NOMO-1 (cell line): Measurements from ENCODE around the gene C1QTNF3.
"Not testable (repeated sequence)": the region's sequence is repeated elsewhere in the genome, so short reads cannot be mapped to it uniquely, and the experiment has no call there.

ENCODE experiments used
- DNase-seq, 2 experiments: peaks; one replicate each; lab custom pipeline; 2025; ENCODE audit not compliant: unreplicated experiment in 2 of 2; lab: John Stamatoyannopoulos, UW

Gene C1QTNF3

DNA sequence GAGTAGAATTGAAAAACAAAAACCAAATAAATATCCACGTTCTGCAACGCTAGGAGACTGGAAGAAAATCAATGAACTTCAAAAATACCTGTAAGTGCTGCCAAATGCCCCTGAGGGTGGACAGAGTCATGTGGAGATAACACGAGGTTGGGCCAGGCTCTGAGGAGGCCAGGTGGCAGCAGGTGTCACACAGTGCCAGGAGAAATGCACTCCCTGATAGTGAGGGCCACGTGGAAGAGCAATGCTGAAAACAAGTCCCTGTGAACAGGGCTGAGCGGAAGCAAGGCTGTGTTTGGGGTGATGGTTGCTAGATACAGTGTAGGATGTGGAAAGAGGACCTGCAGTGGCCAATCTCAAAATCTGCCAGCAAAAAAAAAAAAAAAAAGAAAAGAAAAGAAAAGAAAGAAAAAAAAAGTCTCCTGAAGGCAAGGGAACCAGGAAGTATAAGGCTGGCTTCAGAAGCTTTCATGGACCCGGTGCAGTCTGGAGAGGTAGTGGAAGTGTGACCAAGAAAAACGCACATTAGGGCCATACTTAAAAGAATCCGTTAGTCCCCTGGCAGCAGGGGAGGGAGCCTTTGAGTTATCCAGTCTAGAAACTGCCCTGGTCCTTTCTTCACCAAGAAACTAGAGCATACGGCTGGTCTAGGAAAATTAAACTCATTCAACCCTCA, 16.8 kb downstream of the C1QTNF3 start:
- DNase-seq = no peak

DNA sequence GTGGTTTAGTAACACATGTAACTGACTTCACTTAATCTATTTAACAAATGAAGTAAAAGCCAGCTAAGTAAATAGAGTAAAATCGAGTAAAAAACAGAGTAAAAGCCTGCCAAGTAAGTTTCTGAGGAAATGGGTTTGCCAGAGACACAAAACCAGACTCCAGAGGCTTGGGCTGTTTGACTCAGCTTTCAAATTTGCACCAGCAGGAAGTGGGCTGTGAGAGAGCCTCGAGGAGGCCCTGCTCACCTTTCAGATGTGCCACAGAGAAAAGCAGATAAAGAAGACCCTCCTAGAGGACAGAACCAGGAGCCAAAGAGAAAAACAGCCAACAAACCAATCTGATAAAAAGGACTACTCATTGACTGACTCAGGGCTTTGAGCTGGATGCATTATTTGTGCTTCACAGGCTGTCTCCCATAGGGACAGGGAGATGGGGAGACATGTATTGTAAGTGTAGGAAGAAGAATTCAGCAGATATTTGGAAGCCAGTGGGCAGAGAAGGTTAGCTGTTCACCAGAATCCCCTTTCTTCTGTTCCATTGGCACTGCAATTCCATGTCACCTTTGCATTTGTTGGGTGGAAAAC, 20.8 kb downstream of the C1QTNF3 start:
- no peak for DNase-seq

DNA sequence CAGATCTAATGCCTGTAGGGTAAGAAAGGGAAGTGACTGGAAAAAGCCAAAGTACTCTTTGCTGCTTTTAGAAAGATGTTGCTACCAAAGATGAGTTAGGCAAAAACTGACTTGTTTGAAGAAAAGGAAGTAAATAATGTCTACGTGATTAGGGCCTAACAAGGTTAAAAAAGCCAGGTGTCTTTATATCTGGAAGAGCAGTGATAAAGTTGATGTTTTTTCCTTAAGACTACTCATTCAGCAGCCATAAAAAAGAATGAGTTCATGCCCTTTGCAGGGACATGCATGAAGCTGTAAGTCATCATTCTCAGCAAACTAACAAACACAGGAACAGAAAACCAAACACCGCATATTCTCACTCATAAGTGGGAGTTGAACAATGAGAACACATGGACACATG, 21.7 kb downstream of the C1QTNF3 start:
- peak; percentile 31 to 39 for DNase-seq

DNA sequence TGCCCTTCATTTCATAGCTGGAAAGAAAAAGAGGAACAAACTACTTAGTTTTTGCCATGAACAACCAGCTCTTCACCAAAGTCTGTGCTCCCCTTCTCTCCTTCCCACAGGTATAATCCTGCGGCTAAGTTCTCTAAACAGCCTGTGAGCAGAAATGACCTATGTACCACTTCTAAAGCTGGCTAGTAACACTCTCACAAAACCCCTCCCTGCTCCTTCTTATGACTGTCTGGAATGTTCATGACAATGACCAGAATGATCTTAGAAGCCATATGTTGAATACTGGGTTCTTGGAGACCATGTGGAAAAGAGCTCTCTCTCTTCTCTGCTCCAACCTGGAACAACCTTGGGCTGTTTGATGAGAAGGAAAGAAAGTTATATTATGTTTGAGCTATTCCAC, 22.3 kb downstream of the C1QTNF3 start:
- DNase-seq = no peak

DNA sequence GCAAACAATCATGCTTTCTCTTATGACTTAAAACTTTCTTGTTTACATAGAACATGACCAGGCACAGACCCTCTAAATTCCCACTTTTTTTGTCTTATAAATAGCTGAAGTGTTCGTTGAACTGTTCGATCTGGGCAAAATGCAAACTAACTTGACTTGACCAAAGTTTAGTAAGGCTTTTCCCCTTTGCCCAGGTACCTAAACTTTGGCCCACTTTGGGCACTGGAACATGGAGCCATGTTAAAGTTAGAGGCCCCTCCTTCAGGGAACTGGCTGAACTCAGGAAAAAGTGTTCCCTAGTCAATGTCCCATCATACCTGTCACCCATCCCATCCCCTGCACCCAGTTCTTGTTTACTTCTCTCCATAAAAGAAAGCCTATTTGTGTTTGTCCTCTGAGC, 25.8 kb downstream of the C1QTNF3 start:
- DNase-seq = no peak

DNA sequence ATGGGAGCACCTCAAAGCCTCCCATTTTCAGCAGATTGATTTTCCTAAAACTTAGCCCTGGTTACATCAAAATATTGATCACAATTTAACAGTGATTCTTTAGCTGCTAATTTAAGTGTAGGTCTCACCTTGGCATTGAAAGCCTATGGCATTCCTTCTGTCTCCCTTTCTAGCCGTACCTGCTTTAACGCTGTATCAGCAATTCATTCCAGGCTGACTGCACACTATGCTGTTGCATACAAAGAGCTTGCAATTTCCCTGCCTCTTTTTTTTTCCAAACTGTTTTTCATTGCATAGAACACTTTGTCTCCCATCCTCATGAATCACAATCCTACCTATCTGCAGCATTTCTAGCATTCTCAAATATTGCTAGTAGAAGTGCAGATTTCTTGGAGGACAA, 26.3 kb downstream of the C1QTNF3 start:
- no peak for DNase-seq

DNA sequence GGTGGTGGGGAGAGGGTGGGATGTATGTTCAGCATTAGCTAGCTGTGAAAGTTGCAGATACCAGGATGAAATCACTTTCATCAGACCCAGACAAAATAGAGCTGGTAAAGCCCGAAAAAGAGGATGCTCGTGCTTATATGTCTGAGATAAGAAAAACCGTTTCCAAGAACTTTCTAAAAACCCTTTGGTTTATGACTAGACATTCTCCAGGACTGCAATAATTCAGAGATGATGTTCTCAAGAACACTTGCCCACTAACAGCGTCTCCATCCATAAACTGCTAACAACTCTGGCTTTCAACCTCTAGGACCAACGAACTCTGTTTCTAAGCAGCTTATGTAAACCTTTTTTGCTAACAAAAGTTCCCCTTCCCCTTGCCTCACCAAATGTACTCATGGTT, 26.8 kb downstream of the C1QTNF3 start:
- DNase-seq = no peak

DNA sequence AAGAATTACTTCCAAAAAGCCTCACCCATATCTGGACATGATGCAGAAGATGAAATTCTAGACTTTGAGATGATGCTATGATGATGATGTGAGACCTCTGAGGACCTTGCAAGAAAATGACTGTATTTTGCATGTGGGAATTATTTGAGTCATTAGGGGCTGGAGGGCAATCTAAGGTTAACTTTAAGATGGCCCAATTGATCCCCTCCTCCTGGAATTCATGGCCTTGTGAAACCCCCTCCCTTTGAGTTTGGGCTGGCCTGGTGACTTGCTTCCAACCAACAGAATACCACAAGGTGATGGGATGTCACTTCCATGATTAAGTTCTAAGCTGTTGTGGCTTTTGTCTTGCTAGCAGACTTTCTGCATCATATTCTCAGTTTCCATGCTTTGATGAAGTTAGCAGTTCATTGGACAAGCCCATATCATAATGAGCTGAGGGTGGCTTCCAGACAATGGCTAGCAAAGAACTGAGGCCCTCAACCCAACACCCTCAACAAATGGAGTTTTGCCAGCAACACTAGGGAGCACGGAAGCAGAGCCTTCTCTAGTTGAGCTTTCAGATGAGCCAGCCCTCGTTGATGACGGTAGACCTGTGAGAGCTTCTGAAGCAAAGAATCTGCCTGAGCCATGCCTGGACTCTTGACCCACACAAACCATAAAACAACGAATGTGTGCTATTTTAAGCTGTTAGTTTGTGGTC, 27.7 kb downstream of the C1QTNF3 start:
- no peak for DNase-seq

DNA sequence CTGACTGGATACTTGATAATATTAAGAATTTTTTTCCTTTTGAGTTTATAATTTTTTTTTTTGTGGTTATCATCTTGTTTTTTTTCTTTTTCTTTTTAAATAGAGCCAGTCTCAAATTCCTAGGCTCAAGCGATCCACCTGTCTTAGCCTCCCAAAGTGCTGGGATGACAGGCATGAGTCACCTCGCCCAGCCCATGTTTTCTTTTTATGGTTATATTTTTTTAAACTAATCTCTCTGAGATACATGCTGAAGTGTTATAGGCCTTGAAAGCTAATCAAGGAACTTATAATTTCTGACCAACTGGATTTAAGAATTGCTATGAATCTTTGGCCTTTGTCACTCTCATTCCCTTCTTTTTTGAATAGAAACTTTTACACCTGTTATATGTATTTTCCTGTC, 28.4 kb downstream of the C1QTNF3 start:
- no peak for DNase-seq

DNA sequence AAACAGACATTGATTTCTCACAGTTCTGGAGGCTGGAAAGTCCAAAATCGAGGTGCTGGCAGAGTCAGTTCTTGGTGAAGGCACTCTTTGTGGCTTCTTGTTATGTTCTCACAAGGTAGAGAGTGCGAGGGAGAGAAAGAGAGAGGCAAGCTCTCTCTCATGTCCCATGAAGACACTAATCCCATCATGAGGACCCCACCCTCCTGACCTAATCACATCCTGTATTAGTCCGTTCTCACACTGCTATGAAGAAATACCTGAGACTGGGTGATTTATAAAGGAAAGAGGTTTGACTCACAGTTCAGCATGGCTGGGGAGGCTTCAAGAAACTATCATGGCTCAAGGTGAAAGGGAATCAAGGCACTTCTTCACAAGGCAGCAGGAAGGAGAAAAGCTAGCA, 29.5 kb downstream of the C1QTNF3 start:
- DNase-seq = no peak

DNA sequence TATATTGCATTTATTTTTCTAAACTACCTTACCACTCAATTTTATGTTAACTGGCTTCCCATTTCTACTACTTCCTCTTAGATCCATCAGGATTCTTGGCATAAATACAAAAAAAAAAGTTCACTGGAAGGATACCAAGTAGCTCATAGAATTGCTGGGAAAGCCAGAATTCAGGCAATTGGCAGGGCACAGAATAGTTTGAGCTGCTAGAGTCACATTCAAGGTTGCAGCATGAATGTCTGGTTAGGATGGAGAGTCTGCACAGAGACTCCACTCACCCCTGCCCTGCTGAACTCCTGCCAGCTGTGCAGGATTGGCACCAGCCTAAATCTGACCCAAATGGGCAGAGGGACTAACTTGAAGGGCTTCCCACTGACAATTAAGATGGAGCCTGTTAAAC, 30.2 kb downstream of the C1QTNF3 start:
- DNase-seq = no peak

DNA sequence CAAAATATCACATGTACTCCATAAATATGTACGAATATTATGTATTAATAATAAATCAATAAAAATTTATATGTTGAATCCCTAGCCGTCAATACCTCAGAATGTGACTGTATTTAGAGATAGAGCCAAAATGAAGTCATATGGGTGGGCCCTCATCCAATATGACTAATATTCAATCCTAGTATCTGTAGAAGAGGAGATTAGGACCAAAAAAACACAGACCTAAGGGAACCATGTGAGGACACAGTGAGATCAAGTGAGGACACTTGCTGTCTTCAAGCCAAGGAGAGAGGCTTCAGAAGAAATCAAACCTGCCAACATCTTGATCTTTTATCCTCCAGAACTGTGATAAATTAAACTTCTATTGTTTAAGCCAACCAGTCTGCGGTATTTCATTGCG, 31.5 kb downstream of the C1QTNF3 start:
- DNase-seq = no peak

DNA sequence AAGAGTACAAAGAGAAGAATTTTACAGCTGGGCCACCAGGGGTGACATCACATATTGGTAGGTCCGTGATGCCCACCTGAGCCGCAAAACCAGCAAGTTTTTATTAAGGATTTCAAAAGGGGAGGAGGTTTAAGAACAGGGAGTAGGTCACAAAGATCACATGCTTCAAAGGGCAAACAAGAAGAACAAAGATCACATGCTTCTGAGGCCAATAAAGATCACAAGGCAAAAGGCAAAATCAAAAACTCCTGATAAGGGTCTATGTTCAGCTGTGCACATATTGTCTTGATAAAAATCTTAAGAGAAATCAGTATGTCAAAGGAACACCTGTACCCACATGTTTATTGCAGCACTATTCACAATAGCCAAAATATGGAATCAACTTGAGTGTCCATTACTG, 32.9 kb downstream of the C1QTNF3 start:
- DNase-seq = not testable (repeated sequence)

DNA sequence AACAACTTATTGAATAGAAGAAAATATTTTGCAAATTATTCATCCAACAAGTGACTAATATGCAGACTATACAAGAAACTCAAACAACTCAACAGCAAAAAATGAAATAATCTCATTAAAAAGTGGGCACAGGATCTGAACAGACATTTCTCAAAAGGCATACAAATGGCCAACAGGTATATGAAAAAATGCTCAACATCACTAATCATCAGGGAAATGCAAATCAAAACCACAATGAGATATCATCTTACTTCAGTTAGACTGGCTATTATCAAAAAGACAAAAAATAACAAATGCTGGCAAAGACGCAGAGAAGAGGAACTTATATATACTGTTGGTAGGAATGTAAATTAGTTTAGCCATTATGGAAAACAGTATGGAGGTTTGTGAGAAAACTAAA, 33.4 kb downstream of the C1QTNF3 start:
- DNase-seq = no peak

DNA sequence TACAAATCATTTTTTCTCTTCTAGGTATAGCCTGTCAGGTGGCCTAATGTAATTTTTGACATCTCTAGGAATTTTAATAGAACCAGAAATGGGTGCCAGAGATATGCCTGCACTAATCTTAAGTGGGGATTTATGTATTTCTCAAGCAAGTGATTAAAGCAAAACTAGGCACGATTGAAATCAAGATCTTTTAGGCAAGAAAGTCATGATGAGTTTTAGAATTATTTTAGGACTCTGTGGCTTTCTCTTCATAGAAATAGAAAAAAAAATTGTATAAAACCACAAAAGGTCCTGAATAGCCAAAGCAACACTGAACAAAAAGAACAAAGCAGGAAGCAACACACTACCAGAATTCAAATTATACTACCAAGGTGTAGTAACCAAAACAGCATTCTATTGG, 34.2 kb downstream of the C1QTNF3 start:
- peak in 1 of 2 experiments; percentile 61 for DNase-seq

DNA sequence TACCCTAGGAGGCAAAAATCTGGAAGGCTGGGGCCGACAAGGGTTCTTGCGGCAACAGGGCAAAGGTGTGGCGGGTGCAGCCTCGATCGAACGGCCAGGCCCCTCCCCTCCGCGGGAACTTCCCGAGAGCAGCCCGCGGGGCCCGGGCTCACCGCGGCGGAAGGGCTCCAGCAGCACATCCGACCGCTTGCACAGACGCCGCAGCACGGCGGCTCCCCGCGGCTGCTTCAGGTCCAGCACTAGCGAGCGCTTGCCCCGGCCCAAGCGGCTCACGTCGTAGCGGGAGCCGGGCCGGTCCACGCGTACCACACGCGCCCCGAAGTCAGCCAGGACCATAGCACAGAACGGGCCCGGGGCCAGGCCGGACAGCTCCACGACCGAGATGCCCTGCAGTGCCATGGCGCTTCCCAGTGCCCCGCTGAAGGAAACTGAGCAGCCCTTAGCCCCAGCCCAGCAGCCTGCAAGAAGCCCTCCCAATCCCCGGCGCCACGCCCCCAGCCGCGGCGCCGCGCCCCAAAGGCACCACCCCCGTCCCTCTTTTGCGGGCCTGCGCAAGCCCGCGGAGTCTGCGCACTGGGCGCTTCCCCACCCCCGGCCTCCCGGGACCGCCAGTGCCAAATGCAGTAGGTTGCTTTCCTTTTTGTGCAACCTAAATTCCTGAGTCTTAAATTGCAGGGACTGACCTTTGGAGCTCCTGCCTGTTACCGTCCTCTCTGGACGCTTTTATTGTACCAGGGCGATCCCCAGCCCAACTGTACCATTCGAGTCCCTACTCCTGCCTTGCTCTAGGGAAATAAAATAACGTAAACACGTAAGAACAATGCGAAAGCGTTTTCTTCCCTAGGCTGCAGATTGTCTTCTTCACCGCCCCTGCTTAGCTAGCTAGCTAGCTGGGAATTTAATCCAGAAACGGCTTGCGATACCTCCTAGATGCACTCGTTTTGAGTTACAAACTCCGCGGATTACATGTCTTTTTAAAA, 35.1 kb downstream of the C1QTNF3 start, which contains the start of gene AMACR:
Gene AMACR, minus strand, starts transcription at position 430 of the 980 bp plus-strand sequence. Its CDS starts 31 bp downstream, at position 399.
- DNase-seq = peak; percentile 99 to 100

DNA sequence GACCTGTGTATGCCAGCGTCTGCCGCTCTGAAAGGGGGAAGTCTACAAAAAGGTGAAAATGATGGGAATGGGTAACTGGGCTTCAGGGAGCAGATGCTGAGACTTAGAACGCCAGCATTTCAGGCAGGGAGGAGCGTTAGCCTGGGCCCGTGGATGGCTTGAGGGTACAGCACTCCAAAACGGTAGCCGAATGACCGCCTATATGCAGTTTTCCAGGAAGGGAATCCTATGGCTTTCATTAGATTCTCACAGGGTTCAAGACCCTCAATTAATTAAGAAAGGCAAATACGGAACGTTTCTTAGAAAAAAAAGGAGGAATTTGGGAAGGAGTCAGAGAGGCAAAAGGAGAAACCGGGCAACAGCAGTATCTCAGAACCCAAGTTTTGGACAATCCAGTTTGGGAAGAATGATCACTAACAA, 35.8 kb downstream of the C1QTNF3 start:
- no peak for DNase-seq

DNA sequence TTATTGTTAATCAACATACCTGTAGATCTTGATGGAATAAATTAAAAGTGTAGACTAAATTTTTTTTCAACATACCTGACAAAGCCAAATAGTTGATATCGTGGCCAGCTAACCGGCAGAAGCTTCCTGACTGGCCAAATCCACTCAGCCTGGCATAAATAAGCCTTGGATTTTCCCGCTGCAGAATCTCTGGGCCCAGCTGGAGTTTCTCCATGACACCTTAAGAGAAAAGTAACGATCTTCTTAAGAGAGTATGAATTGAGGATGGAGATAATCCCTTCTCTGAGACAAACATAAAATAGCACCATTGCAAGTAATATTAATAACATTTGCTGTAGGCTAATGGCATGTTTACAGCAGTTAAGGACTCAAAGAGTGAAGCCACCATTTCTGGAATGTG, 37.3 kb downstream of the C1QTNF3 start:
- no peak for DNase-seq

DNA sequence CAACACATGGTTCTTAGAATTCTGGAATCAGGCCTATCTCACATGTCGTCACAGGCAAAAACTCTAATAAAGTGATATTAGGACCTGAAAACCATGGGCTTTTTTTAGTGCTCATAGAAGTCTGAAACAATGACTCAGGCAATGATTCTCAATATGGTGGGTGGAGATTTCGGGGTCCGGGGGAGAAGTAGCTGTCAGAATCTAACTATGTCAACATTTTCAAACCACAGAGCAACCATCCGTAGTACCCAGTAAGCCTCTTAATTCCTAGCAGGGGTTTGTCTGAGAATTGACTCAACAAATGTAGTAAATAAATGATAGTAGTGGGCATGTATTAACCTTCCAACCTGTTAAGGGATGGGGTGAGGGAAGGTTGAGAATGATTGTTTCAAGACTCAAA, 37.8 kb downstream of the C1QTNF3 start:
- no peak for DNase-seq

DNA sequence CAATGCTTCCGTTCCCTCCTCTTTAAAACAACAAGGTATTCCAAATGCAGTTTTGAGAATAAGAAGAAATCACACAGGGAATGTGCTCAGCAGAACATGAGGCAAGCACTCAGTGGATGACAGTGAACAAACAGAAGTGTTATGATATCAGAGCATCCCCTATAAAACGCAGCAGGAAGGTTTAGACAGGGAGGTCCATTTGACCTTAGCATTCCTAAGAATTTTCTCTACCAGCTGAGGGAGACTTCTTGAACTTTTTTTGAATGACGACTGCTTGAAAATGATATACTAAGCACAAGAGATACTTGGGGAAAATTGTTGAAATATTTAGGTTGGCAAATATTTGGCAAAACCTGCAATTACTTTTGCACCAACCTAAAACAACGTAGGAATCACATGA, 39.1 kb downstream of the C1QTNF3 start:
- no peak for DNase-seq
